Sigmoid colon (tissue), 7 donors: ENCODE data around the gene ATP2A2. TPM values are rescaled to one million over a fixed set of nuclear protein-coding genes. Genes with fewer than 3 reads are reported as not detected.

Source experiments
- DNase-seq: peaks from one replicate; pipeline ENCODE4 v3.0.0-alpha.2; 2019
- H3K27ac ChIP-seq, 4 donors: fragments of 200-600 bp; sonication (generic); one replicate each; pipeline ENCODE4 v1.5.1; 2016 to 2019; ENCODE audit warnings: mild to moderate bottlenecking in 1 of 4
- H3K27me3 ChIP-seq, 3 donors: fragments of 200-600 bp; sonication (generic); one replicate each; pipeline ENCODE4 v1.5.1; 2019; ENCODE audit warnings: mild to moderate bottlenecking in 1 of 3
- H3K36me3 ChIP-seq, 4 donors: fragments of 200-600 bp; sonication (generic); one replicate each; pipeline ENCODE4 v1.5.1; 2016 to 2019
- H3K4me1 ChIP-seq, 4 donors: fragments of 200-600 bp; sonication (generic); one replicate each; pipeline ENCODE4 v1.5.1; 2017 to 2019
- H3K4me3 ChIP-seq, 4 donors: fragments of 200-600 bp; sonication (generic); one replicate each; pipeline ENCODE4 v1.5.1; 2017 to 2019; ENCODE audit warnings: mild to moderate bottlenecking in 2 of 4, moderate library complexity in 1 of 4
- H3K9me3 ChIP-seq, 4 donors: fragments of 200-600 bp in 3 of 4; sonication (generic) in 3 of 4; one replicate each; pipeline versions ENCODE4 v1.5.1 to v1.6.1; 2013 to 2019
- EP300 ChIP-seq, 4 donors: sonication (generic); formaldehyde crosslinking; IDR thresholded peaks; one replicate each; pipeline ENCODE4 v1.6.1; 2017; ENCODE audit warnings: antibody characterized with exemption in 4 of 4
- POLR2A ChIP-seq, 2 donors: fragments of 450-650 bp; IDR thresholded peaks; one replicate each; pipeline ENCODE4 v1.6.1; 2016; ENCODE audit warnings: antibody characterized with exemption in 2 of 2, mild to moderate bottlenecking in 2 of 2, moderate library complexity in 2 of 2
- POLR2AphosphoS5 ChIP-seq, 4 donors: sonication (generic); formaldehyde crosslinking; IDR thresholded peaks; one replicate each; pipeline ENCODE4 v1.6.1; 2017; ENCODE audit warnings: antibody characterized with exemption in 4 of 4
- WGBS, 2 donors: extraction: QIAGEN DNeasy Blood & Tissue Kit; methylation state at CpG; one replicate each; pipeline ENCODE4 v1.1.7; 2013; 5-methylcytosine and 5-hydroxymethylcytosine counted together
- intact Hi-C: fragments of 100-400 bp; cut with DNase I; formaldehyde crosslinking; loops from one replicate; pipeline ENCODE4 v1.15.1; 2023
- polyA plus RNA-seq, 3 donors: library from polyadenylated mRNA; stranded (reverse); fragments of 200-250 nt; gene quantifications; one replicate each; pipeline ENCODE4 v1.2.3, GENCODE V29; 2013
- total RNA-seq, 4 donors: library from RNA; depleted of rRNA; stranded (reverse); fragments of >200 nt; gene quantifications; one replicate each; pipeline ENCODE4 v1.1.0, GENCODE V29; 2016
- TF ChIP-seq, protein P1 (sequence below), 4 experiments: fragments of 450-650 bp in 3 of 4; fragments of 200-600 bp in 1 of 4; IDR thresholded peaks; one replicate each; pipeline ENCODE4 v1.5.1; 2016 to 2019; ENCODE audit warnings: antibody characterized with exemption in 4 of 4, mild to moderate bottlenecking in 3 of 4, moderate library complexity in 2 of 4
- donor health status: healthy with polysubstance abuse.
- donor health status: Bipolar disorder and iron deficiency.
- donor health status: healthy.

Gene ATP2A2
- total and polyA plus RNA-seq, 7 donors = 16.6 to 121 (median 84.9) TPM

DNA sequence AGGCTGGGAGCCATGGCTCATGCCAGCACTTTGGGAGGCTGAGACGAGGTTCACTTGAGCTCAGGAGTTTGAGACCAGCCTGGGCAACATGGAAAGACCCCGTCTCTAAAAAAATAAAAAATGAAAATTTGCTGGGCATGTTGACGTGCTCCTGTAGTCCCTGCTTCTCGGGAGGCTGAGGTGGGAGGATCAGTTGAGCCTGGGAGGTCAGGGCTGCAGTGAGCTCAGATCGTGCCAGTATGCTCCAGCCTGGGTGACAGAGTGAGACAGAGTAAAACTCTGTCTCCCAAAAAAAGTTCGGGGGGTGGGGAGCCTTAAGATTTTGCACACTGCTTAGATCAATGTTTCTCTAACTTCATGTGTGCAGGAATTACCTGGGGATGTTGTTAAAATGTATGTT is 30.9 kb downstream of the ATP2A2 start:
- Histone ChIP-seq H3K27ac (peak overlapping the region in 2 of 4 donors; percentile 30 to 39), H3K9me3 (no peaks in the 10 kb centered on the region), H3K4me3 (no peak overlapping the region), H3K36me3 (peaks cover 0 to 3% (median 0%) of the 10 kb centered on the region in 4 donors), H3K4me1 (peaks cover 0 to 56% (median 30%) of the 10 kb centered on the region in 4 donors), H3K27me3 (no peaks in the 10 kb centered on the region)
- intact Hi-C loops = no loop called here
- TF ChIP-seq, protein P1, sequence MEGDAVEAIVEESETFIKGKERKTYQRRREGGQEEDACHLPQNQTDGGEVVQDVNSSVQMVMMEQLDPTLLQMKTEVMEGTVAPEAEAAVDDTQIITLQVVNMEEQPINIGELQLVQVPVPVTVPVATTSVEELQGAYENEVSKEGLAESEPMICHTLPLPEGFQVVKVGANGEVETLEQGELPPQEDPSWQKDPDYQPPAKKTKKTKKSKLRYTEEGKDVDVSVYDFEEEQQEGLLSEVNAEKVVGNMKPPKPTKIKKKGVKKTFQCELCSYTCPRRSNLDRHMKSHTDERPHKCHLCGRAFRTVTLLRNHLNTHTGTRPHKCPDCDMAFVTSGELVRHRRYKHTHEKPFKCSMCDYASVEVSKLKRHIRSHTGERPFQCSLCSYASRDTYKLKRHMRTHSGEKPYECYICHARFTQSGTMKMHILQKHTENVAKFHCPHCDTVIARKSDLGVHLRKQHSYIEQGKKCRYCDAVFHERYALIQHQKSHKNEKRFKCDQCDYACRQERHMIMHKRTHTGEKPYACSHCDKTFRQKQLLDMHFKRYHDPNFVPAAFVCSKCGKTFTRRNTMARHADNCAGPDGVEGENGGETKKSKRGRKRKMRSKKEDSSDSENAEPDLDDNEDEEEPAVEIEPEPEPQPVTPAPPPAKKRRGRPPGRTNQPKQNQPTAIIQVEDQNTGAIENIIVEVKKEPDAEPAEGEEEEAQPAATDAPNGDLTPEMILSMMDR (IDR thresholded peaks at IDR 0.05) = no peak
- no peak for TF ChIP-seq EP300 (IDR thresholded peaks at IDR 0.05)
- TF ChIP-seq POLR2A (IDR thresholded peaks at IDR 0.05) = no peak
- TF ChIP-seq POLR2AphosphoS5 (IDR thresholded peaks at IDR 0.05) = no peak
- 92 to 95% methylated on average over 6 of the region's 6 CpGs for WGBS, 2 donors
- DNase-seq = no peak

DNA sequence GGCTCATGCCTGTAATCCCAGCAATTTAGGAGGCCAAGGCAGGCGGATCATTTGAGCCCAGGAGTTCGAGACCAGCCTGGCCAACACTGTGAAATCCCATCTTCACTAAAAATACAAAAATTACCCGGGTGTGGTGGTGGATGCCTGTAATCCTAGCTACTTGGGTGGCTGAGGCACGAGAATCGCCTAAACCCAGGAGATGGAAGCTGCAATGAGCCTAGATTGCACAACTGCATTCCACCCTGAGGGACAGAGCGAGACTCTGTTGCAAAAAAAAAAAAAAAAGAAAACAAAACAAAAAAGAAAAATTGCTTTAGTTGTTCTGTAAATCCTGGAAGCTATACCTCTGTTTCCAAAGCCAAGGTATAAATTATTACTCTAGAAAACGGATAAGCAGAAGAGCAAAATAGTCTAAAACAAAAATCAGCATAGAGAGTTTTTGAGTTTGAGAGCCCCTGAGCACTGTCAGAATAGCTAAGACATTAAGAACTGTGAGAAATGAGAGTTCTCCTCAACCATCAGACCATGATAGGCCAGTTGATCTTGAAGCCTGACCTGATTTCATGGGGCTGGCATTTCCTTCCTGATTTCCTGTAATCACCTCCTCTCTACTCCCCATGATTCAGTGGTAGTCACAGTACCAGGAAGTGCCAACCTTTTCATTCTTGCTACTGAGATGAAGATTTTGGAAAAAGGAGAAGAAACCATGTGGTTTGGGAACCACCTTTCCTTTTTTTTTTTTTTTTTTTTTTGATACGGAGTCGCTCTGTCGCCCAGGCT is 31.7 kb downstream of the ATP2A2 start:
- H3K4me3 ChIP-seq = no peak overlapping the region
- intact Hi-C loops = no loop called here
- TF ChIP-seq POLR2A (IDR thresholded peaks at IDR 0.05) (no peak), POLR2AphosphoS5 (IDR thresholded peaks at IDR 0.05) (no peak), EP300 (IDR thresholded peaks at IDR 0.05) (no peak)
- TF ChIP-seq, protein P1 (IDR thresholded peaks at IDR 0.05) = no peak
- H3K27ac ChIP-seq = peak overlapping the region in 3 of 4 donors; percentile 30 to 39 (median 38)
- no peaks in the 10 kb centered on the region for H3K27me3 ChIP-seq
- H3K4me1 ChIP-seq = peaks cover 0 to 58% (median 39%) of the 10 kb centered on the region in 4 donors
- WGBS, 2 donors = 87 to 90% methylated on average over 10 of the region's 10 CpGs
- H3K9me3 ChIP-seq = no peaks in the 10 kb centered on the region
- peak; percentile 72 for DNase-seq
- no peaks in the 10 kb centered on the region for H3K36me3 ChIP-seq

DNA sequence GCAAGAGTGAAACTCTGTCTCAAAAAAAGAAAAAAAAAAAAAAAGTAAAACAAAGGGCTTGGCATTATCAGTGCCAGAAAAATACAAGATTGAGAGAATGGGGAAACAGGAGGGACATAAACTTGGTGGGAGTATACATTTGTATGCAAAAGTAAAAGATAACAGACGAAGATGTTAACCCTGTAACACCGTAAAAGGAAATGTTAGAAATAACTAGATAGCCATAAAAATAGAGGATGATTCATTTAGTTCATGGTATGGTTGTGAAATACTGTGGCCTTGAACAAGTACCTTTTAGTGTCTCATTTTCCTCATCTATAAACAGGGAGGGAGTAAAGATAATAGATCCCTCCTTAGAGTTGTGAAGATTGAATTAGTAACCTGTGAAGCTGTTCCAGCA is 33.3 kb downstream of the ATP2A2 start:
- Histone ChIP-seq H3K4me3 (no peak overlapping the region), H3K9me3 (no peaks in the 10 kb centered on the region), H3K27ac (peak overlapping the region in 3 of 4 donors; percentile 25 to 47 (median 43)), H3K27me3 (no peaks in the 10 kb centered on the region), H3K4me1 (peaks cover 0 to 66% (median 47%) of the 10 kb centered on the region in 4 donors), H3K36me3 (no peaks in the 10 kb centered on the region)
- intact Hi-C loops = no loop called here
- no peak for TF ChIP-seq POLR2A (IDR thresholded peaks at IDR 0.05)
- TF ChIP-seq, protein P1 (IDR thresholded peaks at IDR 0.05) = no peak
- 12 to 50% methylated on average over 2 of the region's 2 CpGs for WGBS, 2 donors
- no peak for DNase-seq

DNA sequence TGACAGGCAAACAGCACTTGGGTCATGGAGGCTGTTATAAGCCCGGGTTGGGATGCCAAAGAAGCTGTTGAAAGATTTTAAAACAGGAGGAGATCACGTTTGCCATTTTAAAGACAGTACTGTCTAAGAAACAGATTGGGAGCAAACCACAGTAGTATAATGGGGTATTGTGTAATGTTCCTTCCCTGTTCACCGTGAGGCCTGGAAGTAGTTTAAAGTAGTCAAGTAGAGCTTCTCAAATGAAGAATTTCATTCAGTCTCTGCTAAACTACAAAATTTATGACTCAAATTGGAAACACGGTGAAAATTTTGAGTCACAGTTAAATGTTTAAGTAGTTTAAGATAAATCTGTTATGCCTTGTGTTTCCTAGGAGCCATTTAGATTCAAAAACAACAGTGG is 35.8 kb downstream of the ATP2A2 start:
- Histone ChIP-seq H3K36me3 (peaks cover 0 to 7% (median 0%) of the 10 kb centered on the region in 4 donors), H3K27me3 (no peaks in the 10 kb centered on the region), H3K4me3 (no peak overlapping the region), H3K4me1 (peaks cover 0 to 57% (median 33%) of the 10 kb centered on the region in 4 donors), H3K9me3 (no peaks in the 10 kb centered on the region), H3K27ac (peak overlapping the region; percentile 56 to 78 (median 70))
- DNase-seq = no peak
- 32 to 44% methylated on average over 4 of the region's 4 CpGs for WGBS, 2 donors
- intact Hi-C loops = no loop called here
- TF ChIP-seq, protein P1 (IDR thresholded peaks at IDR 0.05) = no peak
- TF ChIP-seq POLR2AphosphoS5 (IDR thresholded peaks at IDR 0.05) = no peak
- TF ChIP-seq EP300 (IDR thresholded peaks at IDR 0.05) = no peak
- TF ChIP-seq POLR2A (IDR thresholded peaks at IDR 0.05) = no peak
